Stimulated activated CD4-positive, alpha-beta T cell treated with anti-CD3 and anti-CD28 coated beads, TNF-alpha, amount 100 ng/mL, for 48 hours (primary cell): Measurements from ENCODE around the gene FGF14.
A peak's percentile ranks its signal among the peaks of the same experiment; 100 is the strongest.

Experiments
- DNase-seq, 3 donors: peaks; one replicate each; pipeline ENCODE4 v3.0.0-alpha.2; 2020; ENCODE audit warnings: low read depth in 3 of 3

The FGF14 gene

GRCh38 chr13:102401766-102402165, at the start of gene FGF14:
FGF14 (minus strand) TSS chr13:102402048.
- DNase-seq = no peak

GRCh38 chr13:102443249-102443648, 41.4 kb upstream of the FGF14 start:
- DNase-seq = no peak

DNA sequence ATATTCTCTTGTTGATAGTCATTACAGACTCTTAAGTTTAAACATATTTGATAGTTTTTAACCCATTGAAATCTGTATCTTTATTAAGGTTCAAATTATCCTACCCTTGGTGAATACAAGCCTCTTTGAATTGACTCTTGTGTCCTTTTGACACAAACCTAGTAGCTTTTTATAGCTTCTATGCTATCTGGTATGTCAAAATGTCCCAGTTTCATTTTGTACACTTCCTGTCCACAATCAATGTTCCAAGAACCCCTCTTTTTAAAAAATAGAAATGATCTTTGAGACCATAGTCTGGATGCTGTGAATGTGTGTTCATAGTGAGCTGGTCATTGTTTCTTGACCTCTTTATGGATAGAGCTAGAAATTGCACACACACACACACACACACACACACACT, 39.2 kb upstream of the FGF14 start:
- DNase-seq = no peak

DNA sequence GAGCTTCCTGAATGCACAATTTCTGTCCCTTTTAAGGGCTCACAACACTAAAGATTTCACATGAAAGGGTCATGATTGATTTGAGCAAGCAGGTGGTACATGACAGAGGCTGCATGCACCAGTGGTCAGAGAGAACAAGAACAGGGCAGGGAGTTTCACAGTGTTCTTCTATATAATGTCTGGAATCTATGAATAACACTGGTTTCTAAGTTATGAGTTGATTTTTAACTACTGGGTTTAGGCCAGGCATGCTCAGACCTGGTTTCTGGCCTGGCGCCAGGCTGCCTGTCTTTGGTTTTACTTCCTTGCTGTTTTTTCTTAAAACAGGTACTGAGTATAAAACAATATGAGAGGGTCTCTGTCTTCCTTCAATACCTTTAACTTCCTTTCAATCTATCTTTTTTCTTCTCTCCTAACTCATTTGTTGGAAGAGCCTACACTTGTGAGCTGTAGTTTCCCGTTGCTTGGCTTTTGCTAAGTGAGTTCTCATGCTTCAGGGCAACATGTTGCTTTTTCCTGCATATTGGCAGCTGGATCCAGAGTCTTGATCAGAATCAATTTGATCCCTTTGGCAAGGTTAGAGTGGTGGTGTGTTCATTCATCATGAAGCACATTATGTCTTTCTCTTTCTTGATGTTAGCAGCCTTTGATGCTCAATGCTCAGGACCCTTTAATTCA, 38.5 kb upstream of the FGF14 start:
- DNase-seq = no peak

- no peak for DNase-seq
Measured at GRCh38 chr13:102422690-102423089, 20.8 kb upstream of the FGF14 start.

- no peak for DNase-seq
Measured at GRCh38 chr13:102405499-102406100, 3.8 kb upstream of the FGF14 start.

DNA sequence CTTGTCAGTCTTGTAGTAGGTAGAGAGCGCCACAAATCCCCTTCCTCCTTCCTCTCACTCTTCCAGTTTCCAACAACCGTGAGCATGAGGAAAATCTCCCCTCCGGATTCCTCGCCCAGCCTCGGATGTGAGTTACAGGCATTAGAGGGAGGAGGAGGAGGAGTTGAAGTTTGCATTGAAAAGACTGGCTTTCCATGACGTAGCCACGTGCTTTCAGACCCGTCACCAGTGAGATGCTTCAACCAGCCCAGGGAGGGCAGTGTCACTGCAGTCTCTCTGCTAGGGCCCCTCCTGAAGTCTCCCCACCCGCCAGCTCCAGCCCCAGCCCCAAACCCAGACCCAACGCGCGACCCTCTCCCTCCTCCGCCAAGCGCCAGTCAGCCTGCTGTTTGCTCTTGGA, 442 bp upstream of the FGF14 start:
- DNase-seq = peak in 2 of 3 donors; percentile 22 to 36

DNA sequence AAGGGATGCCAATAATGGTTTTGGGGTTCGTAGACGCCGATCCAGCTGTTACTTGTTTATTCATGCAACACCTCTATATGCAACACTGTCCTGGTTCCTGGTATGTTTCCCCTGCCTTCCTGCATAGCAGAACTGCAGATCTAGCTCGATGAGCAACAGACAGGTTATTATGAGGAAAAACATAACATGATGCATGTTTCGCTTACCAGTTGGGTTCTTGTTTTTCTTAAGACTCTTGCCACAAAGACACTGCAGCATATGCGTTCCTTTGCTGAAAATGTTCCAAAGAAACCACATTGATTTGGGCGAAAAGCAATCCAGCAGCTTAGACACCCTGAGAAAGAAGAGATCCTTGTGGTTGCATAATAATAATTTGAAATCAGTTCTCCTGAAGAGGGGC, 583 bp downstream of the FGF14 start:
- DNase-seq = no peak

GRCh38 chr13:102400675-102401145, 1.1 kb downstream of the FGF14 start:
- no peak for DNase-seq

DNA sequence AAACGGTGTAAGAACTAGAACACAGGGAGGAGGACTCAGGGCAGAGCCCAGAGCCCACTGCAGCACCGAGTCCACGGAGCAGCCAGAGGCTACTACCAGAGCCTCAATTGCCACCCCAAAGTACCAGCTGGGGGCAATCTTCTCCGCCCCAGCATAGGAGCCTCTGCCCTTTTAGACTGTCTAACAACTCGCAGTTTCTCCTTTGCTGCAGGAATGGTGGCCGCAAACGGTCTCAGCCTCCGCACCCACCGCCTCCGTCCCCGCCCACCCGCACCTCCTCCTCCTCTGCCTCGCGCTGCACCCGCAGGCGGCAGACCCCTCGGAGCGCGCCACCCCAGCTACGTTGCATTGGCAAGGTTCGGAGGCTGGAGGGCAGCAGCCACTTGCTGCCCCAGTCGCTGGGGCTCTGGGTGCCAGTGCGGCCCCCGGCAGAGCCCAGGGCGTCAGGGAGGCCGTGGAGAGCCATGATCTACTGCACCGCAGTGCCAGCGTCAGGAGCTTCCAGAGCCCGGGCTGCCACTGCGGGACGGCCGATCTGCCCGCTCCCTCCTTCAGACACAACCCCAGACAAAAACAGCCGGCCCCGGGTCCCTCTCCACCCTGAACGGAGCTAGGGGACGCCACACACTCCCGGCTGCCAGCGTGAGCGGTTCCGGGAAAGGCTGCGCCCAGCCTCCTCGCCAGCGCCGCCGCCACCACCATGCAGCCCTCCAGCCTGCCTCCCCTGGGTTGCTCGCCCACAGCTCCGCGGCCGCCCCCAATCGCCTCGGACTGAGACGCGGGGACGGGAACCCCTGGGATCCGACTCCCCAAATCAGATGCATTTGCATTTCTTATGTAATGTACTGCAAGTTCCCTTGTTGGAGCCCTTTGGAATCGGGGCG, 1.8 kb downstream of the FGF14 start:
- no peak for DNase-seq

- DNase-seq = no peak
Measured at GRCh38 chr13:102395939-102396338, 5.9 kb downstream of the FGF14 start.

DNA sequence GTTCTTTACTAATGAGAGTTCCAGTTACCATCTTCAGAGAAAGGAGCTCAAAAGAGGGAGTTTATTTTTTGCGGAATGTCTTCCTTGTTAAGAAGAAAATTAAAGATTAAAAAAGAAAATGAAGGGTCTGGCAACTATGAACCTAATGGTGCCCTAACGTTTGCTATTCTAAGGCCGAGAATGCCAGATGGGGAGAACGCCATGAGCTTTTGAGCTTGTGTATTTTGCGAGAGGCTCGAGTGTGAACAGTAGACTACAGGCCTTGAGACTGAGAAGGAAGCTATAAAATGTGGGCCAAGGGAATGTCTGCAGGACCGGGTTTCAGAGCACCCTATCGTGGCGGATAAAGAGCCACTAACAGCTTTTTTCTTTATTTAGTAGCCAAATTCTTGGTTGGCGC, 6.7 kb downstream of the FGF14 start:
- no peak for DNase-seq

DNA sequence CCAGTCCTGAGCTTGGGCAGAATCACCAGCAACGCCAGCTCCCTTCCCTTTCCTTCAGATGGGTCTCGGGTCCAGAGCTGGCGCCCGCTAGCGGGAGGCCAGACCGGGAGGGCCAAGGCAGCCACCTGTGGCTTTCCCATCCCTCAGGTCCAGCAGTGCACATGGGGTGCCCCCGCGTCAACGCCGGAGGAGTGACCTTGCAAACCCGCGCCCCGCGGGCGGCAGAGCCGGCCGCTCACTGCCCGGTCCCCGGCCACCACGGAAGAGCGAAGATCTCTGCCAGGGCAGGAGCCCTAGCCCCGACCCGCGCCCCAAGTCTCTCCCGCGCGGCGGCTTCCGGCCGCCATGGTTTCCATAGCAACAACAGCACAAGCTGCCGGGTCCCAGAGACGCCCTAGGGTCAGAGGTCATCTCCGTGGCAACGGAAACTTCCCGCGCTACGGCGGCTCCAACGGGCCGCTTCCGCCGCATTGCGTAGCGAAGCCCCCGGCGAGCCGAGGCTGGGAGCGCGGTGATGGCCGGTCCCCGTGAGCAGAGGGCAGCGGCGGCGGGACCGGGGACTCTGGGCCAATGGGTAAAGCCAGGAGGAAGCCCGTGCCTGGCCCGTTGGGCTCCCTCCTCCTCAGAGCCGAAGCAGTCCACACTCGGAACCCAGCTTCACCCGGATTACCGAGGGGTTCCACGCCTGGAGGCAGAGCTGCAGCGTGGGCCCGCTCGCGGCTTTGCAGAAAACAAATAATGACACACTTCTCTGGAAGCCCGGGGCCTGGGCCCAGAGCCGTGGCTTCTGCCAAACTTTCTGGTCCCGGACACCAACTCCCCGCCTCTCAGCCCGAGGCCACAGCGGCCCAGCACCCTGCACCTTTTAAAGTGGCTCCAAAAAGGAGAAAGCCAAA, 7.4 kb downstream of the FGF14 start:
- peak; percentile 91 to 97 (median 92) for DNase-seq

- peak in 2 of 3 donors; percentile 19 to 27 for DNase-seq
Measured at GRCh38 chr13:102392481-102393209, 9.2 kb downstream of the FGF14 start.

GRCh38 chr13:102386461-102386860, 15.4 kb downstream of the FGF14 start:
- no peak for DNase-seq

DNA sequence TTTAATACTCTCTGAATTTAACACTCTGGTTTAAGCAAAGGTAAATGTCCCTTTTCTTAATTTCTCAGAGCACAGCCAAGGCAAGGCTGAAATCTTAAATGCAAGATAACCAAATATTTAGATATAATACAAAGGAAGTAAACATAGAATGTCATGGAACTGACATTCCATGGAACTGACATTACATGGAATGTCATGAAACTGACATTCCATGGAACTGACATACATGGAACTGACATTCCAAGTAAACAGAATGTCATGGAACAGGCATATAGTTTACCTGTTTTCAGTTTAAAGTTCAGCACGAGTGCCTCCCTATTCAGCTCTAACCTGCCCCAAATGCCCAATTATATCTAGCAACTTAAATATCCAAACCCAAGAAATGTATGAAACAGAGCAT, 21.8 kb downstream of the FGF14 start:
- no peak for DNase-seq

- DNase-seq = no peak
Measured at GRCh38 chr13:102376318-102376717, 25.5 kb downstream of the FGF14 start.

DNA sequence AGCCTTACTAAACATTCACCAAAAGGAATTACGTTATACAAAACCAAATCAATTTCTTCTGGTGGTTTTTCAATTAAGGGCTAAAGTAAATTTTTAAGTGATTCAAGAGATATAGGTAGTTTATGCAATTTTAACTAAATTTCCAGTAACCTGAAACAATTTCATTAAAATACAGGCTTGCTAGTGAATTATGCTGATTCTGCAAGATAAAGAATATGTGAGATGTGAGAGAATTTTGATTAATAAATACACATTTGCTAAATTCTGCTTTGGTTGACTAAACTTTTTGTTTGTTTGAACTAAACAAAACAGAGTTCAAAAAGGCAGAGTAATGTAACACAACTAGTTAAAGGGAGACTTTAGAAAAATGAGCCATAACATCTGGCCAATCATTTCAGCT, 27.1 kb downstream of the FGF14 start:
- no peak for DNase-seq

DNA sequence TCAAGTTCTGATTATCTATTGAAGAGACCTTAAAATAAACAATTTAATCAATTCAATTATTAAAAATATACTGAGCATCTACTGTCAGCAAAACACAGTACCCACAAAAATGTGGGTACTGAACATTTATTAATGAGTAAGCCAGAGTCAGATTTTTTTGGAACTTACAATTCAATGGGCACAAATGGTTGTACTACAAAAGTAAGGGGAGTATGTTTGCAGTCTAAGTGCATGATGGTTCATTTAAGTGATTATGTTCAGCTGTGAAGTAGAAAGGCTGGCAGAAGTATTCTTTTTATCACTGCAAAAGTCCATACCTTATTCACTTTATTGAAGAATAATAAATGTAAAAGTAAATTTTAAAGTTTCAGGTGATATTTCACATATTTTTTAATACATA, 27.6 kb downstream of the FGF14 start:
- no peak for DNase-seq

GRCh38 chr13:102373221-102373620, 28.6 kb downstream of the FGF14 start:
- no peak for DNase-seq

DNA sequence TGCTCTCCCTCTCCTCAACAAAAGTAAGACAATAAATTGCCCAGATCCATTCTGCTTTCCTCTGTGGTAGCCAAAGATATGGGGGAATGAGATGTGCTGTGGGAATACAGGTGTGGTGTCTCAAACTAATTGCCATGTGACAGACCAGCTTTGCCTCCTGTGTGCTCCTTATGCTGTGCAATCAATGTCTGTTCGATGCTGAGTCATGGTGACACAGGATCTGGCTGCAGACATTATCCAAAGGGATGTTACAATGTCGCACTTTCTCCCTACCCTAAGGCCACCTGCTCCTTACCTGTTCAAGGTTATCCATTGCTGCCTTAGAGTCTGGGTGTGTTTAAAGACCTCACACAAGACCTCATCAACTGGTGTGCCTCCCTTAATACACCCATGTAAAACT, 32.5 kb downstream of the FGF14 start:
- DNase-seq = no peak
